Stimulated activated CD4-positive, alpha-beta T cell treated with anti-CD3 and anti-CD28 coated beads, Interleukin-1b, Interleukin-23, amount 100 ng/mL, for 1 hour (primary cell): Measurements from ENCODE around the gene ATP6V0E1.

Experiments used
- DNase-seq, 2 donors: peaks; one replicate each; pipeline ENCODE4 v3.0.0-alpha.2; 2020; ENCODE audit warnings: low read depth in 2 of 2

ATP6V0E1 gene

GRCh38 chr5:172956936-172957335 lies 26.6 kb upstream of the ATP6V0E1 start:
- DNase-seq = no peak

DNA sequence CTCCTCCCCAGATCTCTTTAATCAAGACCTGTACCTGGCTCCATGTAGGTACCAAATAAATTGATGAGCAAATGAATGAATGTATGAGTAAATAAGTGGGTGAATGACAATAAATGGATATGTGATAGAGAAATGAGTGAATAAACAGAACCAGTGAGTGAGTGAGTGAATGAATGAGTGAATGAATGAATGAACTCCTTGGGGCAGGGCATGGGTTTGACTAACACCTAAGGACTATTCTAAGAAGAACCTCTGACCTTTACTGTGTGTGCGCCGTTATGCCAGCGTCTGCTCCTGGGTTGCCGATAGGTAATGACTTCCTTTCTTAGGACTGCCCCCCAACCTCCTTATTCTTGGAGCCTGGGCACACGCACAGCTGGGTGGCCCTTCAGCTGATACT lies 26.1 kb upstream of the ATP6V0E1 start:
- DNase-seq = no peak

DNA sequence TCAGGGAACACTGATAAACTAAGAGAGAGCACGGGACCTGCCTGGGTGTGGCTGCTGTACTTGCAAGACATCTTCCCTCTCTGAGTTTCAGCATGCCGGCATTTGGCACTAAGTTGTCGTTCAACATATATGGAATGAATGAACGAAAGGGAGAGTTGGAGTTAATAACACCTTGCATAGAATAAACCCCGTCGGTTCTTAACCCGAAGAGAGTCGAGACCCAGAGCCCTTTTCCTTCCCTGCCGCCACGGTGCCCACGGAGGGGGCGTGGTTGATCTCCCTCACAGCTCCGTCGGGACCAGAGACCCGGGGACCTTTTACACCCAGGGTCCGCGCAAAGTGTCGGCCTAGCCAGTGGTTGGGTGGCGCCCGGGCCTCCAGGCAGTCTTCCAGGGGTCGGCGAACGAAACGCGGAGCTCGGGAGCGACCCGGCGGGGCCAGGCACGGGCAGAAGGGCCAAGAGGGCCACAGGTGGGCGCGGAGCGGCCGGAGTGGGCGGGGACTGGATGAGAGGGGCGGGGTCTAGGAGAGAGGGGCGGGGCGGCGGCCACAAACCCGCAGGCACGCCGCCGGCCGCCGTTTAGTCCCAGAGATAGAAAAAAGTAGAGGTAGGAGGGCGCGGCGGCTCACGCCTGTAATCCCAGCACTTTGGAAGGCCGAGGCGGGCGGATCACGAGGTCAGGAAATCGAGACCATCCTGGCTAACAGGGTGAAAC lies 25.1 kb upstream of the ATP6V0E1 start:
- peak; percentile 22 to 42 for DNase-seq

GRCh38 chr5:172959824-172960799 lies 23.5 kb upstream of the ATP6V0E1 start:
- DNase-seq = no peak

DNA sequence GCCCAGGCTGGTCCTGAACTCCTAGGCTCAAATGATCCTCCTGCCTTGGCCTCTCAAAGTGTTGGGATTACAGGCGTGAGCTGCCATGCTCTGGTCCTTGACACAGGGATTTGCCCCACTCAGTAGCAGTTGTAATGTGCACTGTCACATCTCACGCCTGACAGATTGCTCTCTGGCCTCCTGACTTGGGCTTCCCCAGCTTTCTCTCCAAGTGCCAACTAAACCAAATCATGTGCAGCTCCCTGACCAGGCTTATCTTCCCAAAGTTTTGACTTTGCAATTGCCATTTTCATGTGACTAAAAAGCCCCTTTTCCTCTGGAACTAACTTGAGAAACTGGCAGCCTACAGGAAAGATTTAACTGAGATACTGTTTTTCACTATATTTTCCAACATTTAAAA lies 13.7 kb upstream of the ATP6V0E1 start:
- no peak for DNase-seq

DNA sequence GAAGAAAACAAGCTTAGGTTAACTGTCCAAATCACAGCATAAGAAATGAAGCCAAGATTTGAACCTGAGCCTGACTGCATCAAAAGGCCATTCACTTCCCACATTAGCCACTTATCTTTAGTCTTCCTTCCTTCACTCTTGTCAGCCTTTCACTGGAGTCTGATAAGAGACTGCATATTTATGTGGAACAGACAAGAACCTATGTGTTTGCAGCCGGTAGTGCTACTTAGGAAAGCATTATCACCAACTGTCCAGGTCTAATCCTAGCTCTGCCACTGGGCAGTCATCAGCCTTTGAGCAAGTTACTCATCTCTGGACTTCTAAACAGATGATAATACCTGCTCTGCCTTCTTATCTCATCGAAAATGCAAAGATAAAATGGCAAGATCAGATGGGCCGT lies 12.1 kb upstream of the ATP6V0E1 start:
- no peak for DNase-seq

GRCh38 chr5:172972552-172972951 lies 11.0 kb upstream of the ATP6V0E1 start:
- DNase-seq = no peak

GRCh38 chr5:172973127-172973916 lies 10.2 kb upstream of the ATP6V0E1 start:
- no peak for DNase-seq

- DNase-seq = no peak
These were observed 9.6 kb upstream of the ATP6V0E1 start for GRCh38 chr5:172973931-172974330.

GRCh38 chr5:172975289-172975688 lies 8.3 kb upstream of the ATP6V0E1 start:
- DNase-seq = no peak

- no peak for DNase-seq
These were observed 3.8 kb upstream of the ATP6V0E1 start for GRCh38 chr5:172979778-172980177.

- no peak for DNase-seq
These were observed 1.6 kb upstream of the ATP6V0E1 start for GRCh38 chr5:172981931-172982330.

GRCh38 chr5:172984244-172984953 lies 828 bp downstream of the ATP6V0E1 start:
- peak; percentile 32 to 40 for DNase-seq

DNA sequence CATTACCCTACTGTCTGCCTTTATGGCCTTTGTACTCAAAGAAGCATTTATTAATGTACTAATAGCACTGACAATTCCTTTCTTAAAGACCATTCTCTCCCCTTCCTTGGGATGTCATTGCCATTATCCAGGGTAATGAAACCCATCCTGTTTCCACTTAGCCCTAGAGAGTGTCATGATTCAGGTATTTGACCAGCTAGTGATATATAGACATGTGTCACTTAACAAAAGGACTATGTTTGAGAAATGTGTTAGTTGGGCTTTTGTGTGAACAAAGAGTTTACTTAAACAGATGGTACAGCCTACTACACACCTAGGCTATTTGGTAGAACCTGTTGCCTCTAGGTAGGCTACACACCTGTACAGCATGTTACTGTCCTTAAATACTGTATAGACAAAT lies 2.0 kb downstream of the ATP6V0E1 start:
- DNase-seq = no peak

- DNase-seq = no peak
These were observed 4.7 kb downstream of the ATP6V0E1 start for GRCh38 chr5:172988276-172988675.

DNA sequence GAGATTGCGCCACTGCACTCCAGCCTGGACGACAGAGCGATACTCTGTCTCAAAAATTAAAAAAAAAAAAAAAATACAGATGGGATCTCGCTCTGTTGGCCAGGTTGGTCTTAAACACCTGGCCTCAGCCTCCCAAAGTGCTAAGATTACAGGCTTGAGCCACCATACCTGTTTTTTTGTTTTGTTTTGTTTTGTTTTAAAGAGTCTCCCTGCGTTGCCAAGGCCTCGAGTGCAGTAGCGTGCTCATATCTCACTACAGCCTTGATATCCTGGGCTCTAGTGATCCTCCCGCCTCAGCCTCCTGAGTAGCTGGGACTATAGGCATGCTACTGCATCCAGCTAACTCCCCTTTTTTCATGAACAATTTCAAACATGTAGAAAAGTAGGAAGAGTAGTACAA lies 7.2 kb downstream of the ATP6V0E1 start:
- no peak for DNase-seq

- no peak for DNase-seq
These were observed 10.8 kb downstream of the ATP6V0E1 start for GRCh38 chr5:172994405-172994804.

DNA sequence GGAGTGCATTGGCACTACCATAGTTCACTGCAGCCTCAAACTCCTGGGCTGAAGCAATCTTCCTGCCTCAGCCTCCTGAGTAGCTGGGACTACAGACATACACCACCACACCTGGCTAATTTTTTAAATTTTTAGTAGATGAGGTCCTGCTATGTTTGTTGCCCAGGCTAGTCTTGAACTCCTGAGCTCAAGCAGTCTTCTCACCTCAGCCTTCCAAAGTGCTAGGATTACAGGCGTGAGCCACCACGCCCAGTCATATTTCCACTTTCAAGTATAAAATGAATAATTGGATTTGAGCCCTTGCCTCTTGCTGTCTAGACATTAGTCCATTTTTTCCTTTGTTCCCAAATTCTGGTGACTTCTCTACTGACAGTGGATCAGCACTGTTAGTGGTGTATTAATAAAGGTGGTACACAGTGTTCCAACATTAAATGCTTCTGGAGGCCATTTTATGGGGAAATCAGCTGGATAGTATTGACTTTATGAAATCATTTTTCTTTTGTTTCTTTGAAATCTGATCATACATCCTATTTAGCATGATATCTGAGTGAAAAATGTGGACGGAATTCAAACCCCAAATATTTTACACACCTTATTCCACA lies 15.9 kb downstream of the ATP6V0E1 start:
- DNase-seq = no peak

DNA sequence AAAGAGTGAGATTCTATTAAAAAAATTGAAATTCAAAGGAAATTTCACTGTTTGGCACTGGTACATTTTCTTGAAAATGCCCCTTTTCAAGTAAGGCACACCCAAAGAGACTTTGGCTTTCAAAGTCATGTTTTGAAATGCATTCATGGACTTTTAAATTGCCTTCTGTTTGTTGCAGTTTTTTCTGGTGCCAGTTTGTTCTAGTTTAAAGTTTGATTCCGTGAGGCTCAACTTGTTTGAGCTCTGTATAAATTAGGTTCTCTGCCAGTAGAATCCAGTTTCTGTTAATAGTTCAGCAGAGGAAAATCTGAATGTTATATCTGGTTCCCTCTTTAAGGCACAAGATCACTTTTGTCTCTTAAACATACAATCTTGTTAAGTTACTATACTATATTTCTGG lies 16.4 kb downstream of the ATP6V0E1 start:
- DNase-seq = no peak

- DNase-seq = no peak
These were observed 17.8 kb downstream of the ATP6V0E1 start for GRCh38 chr5:173001229-173001841.

DNA sequence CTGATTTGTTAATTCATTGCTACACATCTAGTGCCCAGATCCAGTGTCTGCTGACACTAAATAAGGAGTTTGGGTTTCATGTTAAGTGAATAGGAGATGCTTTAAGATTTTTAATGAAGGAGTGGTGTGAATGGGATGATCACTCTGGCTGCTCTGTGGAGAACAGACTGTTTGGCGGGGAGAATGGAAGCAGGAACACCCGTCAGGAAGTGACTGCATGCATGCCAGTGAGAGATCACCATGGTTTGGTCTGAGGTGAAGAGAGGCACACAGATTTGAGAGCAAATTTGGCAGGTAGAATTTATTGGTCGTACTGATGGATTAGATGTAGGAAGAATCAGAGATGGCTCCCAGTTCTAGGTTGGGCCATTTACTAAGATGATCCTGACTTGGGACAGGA lies 19.8 kb downstream of the ATP6V0E1 start:
- DNase-seq = no peak
